ENCODE measurements around the gene LACRT.
A peak's percentile ranks its signal among the peaks of the same experiment; 100 is the strongest.

Gene LACRT

DNA sequence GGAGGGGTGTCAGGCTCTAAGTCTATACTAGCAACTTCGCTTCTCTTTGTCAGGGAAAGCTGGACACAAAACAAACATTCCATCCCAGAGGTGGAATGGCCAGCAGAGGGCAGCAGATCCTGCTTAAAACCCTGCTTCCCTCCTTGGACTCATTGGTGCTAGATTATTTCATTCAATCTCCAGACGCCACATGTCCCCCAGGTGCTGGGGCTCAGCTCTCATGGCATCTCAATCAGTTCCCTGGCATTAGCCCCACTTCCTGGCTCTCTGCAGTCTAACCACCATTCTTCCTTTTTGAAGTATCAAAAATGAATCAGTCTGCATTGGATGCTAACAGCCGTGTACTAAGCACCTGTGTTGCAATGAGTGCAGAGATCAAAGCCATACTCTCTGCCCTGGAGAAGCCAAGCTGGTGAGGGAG lies 38.2 kb downstream of the LACRT start:
- DNase-seq, result peak; percentile 44

DNA sequence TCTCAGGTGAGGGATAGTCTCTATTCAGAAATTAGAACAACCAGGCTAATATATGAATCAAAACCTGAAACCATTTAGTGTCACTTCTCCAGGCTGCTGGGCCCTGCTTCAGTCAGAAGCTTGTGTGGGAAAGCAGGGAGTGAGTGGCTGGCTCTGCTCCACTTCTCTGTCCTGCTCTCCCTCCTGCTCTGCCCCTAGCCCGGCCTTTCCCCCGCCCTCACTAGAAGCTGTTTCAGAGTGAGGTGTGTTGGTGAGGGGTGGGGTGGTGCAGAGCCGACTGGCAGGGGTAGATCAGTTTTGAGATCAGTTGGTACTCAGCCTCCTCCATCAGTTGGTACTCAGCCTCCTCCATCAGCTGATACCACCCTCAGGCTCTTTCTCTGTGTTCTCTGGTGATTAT lies 39.2 kb downstream of the LACRT start:
- DNase-seq, result no peak

- DNase-seq, result no peak
These were observed 41.0 kb downstream of the LACRT start for GRCh38 chr12:54593725-54594124.

GRCh38 chr12:54593135-54593534 lies 41.6 kb downstream of the LACRT start:
- DNase-seq, result no peak

- no peak for DNase-seq
These were observed 42.4 kb downstream of the LACRT start for GRCh38 chr12:54592316-54592715.

GRCh38 chr12:54590978-54591591 lies 43.6 kb downstream of the LACRT start:
- DNase-seq, result no peak

DNA sequence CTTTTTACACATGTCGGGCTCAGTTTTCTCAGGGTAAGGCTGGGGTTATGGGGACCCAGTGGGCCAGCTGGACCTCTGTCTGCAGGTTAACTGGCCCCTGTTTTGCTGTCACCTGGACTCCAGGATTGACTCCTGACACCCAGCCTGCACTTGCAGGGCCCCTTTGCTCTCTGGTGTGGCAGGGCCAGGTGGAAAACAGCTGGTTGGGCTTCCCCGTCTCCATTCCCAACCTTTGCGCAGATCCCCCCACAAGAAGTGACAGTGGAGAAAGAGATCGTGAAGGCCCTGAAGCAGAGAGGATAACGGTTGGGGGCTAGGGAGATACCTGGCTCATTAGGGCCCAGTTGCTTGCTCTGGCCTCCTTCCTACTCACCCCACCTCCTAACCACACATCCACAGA lies 44.7 kb downstream of the LACRT start:
- DNase-seq, result no peak

DNA sequence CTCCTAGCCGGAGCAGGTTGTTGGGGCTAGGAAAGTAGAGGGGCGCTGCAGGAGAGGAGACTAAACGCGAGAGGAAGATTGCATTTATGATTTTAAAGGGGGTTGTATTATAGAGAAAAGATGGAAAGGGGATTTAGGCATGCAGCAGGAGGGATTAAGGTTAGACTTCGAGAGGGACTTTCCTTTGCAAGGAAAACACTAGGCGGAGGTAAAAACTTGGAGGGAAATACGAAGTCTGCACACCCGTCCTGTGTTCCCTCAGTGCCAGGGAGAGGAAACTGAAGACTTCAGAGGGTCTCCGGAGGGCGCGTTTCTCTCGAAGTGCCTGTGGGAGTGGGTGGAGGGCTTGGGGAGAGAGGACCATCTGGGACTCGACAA lies 45.8 kb downstream of the LACRT start:
- no peak for DNase-seq

- DNase-seq, result no peak
These were observed 46.4 kb downstream of the LACRT start, which contains the start of gene PPP1R1A for GRCh38 chr12:54588110-54588889. PPP1R1A (minus strand) TSS chr12:54588659; CDS start chr12:54588488, 171 bp downstream.

GRCh38 chr12:54587315-54587873 lies 47.3 kb downstream of the LACRT start:
- DNase-seq, result no peak

GRCh38 chr12:54586620-54587019 lies 48.1 kb downstream of the LACRT start:
- DNase-seq, result no peak

DNA sequence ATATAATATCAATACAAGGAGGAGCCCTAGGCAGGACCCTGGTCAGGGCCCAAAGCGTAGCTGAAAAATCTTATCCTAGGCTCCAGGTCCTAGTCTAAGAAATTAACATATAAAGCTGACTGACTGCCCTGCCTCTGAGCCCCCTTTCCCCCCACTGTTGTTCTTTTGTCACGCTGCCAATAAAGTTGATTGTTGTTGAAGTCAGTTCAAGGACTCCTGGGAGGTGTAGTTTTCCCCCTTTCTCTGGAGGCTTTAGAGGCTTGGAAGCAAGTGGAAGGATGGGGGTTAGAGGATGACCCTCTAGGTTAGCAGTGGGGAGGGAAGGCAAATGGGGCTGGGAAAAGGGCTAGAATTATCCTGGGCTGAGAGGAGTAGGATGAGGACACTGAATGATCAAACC lies 49.5 kb downstream of the LACRT start:
- DNase-seq, result no peak

DNA sequence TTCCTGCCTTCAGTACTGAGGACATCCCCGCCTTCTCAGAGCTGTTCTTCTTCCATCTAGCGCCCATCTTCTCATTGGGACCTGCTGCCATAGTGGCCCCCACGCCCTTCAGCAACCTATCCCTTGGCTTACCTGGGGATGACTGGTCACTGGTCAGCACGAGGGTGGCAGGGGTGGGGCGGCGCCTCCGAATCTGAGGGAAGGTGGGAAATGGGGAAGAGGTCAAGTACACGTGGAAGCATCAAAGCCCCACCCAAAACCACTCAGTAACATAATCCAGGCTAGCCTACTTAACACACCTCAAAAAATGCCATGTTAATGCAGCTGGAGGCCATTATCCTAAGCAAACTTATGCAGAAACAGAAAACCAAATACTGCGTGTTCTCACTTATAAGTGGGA lies 50.6 kb downstream of the LACRT start:
- no peak for DNase-seq

- DNase-seq, result no peak
These were observed 51.0 kb downstream of the LACRT start for GRCh38 chr12:54583726-54584125.

DNA sequence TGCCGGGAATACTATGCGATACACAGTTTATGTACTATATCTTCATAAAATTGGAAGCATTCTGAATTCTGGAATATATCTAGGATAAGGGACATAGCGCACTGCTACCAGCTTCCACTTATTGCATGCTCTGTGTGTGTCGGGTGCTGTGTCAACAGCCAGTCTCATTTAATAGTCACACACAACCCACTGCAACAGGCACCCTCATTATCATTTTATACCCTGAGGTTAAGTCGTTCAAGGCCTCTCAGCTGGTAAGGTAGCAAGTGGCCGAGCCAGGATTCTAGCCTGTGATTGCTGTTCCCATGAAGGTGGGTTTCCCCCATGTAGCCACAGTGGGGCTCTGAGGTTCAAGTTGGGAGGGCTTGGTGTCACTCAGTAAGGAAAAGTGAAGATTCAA lies 53.3 kb downstream of the LACRT start:
- DNase-seq, result no peak

Measured in stimulated activated CD4-positive, alpha-beta T cell treated with anti-CD3 and anti-CD28 coated beads, Interleukin-1b, Interleukin-23, amount 100 ng/mL, for 48 hours (primary cell).